ENCODE data around the gene TMEM203. TPM values are rescaled to one million over a fixed set of nuclear protein-coding genes. Genes with fewer than 3 reads are reported as not detected.

The TMEM203 gene
- total and polyA plus RNA-seq, 2 of the 13 experiments (the other 11 are each of a cell fraction or from before 2014, with no cell fraction given) = 23.4 to 36.7 TPM

DNA sequence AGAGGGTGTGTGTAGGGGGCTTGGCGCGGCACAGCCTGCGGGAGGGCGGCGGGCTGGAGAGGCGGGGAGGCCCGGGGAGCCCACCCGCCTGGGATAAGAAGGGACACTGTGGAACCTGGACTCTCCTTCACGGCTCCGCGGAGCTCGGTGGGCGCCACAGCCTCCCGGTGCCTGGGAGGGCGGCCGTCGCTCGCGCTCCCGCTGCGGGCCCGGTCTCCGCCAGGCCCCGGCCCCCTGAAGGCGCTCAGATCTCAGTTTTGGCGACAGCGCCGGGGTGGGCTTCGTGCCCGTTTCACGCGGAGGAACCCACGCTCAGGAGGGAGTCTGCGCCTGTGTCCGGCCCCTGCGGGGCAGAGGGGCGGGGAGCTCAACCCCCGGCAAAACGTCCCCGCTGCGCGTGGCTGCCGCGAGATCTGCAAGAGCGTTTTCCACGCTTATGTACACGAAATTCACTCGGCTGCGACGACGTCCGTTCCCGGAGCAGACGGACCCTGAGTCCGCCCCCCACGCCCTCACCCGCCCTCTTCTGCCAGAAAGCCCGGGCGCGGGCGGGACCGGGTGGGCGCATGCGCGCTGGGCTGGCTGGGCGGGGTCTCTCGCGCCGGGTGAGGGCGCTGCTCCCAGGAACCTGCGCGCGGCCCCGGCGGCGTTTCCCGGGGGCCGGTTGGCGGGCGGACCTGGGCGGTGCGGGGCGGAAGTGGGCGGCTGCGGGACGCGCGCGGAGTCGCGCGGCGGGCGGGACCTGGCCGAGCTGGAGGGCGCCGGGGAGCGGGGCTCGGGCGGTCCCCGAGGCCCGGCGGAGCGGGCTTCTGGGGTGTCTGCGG, 49.4 kb upstream of the TMEM203 start, which contains the start of gene NELFB (continued):
- TF ChIP-seq ZNF841 (CRISPR knock-in tag; IDR thresholded peaks at IDR 0.05; ENCODE audit: borderline replicate concordance) = peak; percentile 79
- no peak for TF ChIP-seq NFRKB (IDR thresholded peaks at IDR 0.05)
- no peak; the same call in 1 of the 2 replicates for TF ChIP-seq ZNF558 (CRISPR knock-in tag; IDR thresholded peaks at IDR 0.05; ENCODE audit: borderline replicate concordance)
- peak; percentile 60 for TF ChIP-seq ARNT2 (CRISPR knock-in tag; IDR thresholded peaks at IDR 0.05; ENCODE audit: low read depth)
- TF ChIP-seq, protein P1, sequence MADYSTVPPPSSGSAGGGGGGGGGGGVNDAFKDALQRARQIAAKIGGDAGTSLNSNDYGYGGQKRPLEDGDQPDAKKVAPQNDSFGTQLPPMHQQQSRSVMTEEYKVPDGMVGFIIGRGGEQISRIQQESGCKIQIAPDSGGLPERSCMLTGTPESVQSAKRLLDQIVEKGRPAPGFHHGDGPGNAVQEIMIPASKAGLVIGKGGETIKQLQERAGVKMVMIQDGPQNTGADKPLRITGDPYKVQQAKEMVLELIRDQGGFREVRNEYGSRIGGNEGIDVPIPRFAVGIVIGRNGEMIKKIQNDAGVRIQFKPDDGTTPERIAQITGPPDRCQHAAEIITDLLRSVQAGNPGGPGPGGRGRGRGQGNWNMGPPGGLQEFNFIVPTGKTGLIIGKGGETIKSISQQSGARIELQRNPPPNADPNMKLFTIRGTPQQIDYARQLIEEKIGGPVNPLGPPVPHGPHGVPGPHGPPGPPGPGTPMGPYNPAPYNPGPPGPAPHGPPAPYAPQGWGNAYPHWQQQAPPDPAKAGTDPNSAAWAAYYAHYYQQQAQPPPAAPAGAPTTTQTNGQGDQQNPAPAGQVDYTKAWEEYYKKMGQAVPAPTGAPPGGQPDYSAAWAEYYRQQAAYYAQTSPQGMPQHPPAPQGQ (CRISPR knock-in tag; IDR thresholded peaks at IDR 0.05; ENCODE audit: borderline replicate concordance) = no peak
- peak; percentile 45; the same call in 1 of the 2 replicates for TF ChIP-seq CAMTA2 (CRISPR knock-in tag; IDR thresholded peaks at IDR 0.05; ENCODE audit: borderline replicate concordance)
- no peak for TF ChIP-seq ZNF670 (CRISPR knock-in tag; IDR thresholded peaks at IDR 0.05; ENCODE audit: borderline replicate concordance)
- no peak for TF ChIP-seq NCOA1 (CRISPR knock-in tag; IDR thresholded peaks at IDR 0.05)
- peak; percentile 36; the same call in 1 of the 2 replicates for TF ChIP-seq NRL (CRISPR knock-in tag; IDR thresholded peaks at IDR 0.05; ENCODE audit: borderline replicate concordance)
- no peak for TF ChIP-seq ZNF567 (CRISPR knock-in tag; IDR thresholded peaks at IDR 0.05; ENCODE audit: borderline replicate concordance)
- peak; percentile 60; the same call in 1 of the 2 replicates for TF ChIP-seq ZNF205 (CRISPR knock-in tag; IDR thresholded peaks at IDR 0.05)
- peak; percentile 42 for TF ChIP-seq FOSL2 (CRISPR knock-in tag; IDR thresholded peaks at IDR 0.05)
- TF ChIP-seq ZNF33A (CRISPR knock-in tag; IDR thresholded peaks at IDR 0.05; ENCODE audit: borderline replicate concordance) = no peak
- no peak; the same call in 1 of the 2 replicates for TF ChIP-seq FOXC1 (CRISPR knock-in tag; IDR thresholded peaks at IDR 0.05; ENCODE audit: borderline replicate concordance)
- TF ChIP-seq ZNF557 (CRISPR knock-in tag; IDR thresholded peaks at IDR 0.05) = no peak
- no peak for TF ChIP-seq ATF1 (CRISPR knock-in tag; IDR thresholded peaks at IDR 0.05)
- no peak for TF ChIP-seq IKZF4 (CRISPR knock-in tag; IDR thresholded peaks at IDR 0.05; ENCODE audit: borderline replicate concordance, low read depth, not compliant biosample characterization)
- TF ChIP-seq NFE2L2 (IDR thresholded peaks at IDR 0.05; ENCODE audit: low read length) = no peak
- no peak for TF ChIP-seq ZNF775 (CRISPR knock-in tag; IDR thresholded peaks at IDR 0.05; ENCODE audit: borderline replicate concordance)
- no peak for TF ChIP-seq NR2F2 (IDR thresholded peaks at IDR 0.05; ENCODE audit: borderline replicate concordance, low read depth)
- peak; percentile 29; the same call in 1 of the 2 replicates for TF ChIP-seq KDM5B (CRISPR knock-in tag; IDR thresholded peaks at IDR 0.05; ENCODE audit: borderline replicate concordance)
- TF ChIP-seq, protein P2, sequence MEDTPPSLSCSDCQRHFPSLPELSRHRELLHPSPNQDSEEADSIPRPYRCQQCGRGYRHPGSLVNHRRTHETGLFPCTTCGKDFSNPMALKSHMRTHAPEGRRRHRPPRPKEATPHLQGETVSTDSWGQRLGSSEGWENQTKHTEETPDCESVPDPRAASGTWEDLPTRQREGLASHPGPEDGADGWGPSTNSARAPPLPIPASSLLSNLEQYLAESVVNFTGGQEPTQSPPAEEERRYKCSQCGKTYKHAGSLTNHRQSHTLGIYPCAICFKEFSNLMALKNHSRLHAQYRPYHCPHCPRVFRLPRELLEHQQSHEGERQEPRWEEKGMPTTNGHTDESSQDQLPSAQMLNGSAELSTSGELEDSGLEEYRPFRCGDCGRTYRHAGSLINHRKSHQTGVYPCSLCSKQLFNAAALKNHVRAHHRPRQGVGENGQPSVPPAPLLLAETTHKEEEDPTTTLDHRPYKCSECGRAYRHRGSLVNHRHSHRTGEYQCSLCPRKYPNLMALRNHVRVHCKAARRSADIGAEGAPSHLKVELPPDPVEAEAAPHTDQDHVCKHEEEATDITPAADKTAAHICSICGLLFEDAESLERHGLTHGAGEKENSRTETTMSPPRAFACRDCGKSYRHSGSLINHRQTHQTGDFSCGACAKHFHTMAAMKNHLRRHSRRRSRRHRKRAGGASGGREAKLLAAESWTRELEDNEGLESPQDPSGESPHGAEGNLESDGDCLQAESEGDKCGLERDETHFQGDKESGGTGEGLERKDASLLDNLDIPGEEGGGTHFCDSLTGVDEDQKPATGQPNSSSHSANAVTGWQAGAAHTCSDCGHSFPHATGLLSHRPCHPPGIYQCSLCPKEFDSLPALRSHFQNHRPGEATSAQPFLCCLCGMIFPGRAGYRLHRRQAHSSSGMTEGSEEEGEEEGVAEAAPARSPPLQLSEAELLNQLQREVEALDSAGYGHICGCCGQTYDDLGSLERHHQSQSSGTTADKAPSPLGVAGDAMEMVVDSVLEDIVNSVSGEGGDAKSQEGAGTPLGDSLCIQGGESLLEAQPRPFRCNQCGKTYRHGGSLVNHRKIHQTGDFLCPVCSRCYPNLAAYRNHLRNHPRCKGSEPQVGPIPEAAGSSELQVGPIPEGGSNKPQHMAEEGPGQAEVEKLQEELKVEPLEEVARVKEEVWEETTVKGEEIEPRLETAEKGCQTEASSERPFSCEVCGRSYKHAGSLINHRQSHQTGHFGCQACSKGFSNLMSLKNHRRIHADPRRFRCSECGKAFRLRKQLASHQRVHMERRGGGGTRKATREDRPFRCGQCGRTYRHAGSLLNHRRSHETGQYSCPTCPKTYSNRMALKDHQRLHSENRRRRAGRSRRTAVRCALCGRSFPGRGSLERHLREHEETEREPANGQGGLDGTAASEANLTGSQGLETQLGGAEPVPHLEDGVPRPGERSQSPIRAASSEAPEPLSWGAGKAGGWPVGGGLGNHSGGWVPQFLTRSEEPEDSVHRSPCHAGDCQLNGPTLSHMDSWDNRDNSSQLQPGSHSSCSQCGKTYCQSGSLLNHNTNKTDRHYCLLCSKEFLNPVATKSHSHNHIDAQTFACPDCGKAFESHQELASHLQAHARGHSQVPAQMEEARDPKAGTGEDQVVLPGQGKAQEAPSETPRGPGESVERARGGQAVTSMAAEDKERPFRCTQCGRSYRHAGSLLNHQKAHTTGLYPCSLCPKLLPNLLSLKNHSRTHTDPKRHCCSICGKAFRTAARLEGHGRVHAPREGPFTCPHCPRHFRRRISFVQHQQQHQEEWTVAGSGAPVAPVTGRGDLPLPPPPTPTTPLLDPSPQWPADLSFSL (CRISPR knock-in tag; IDR thresholded peaks at IDR 0.05) = no peak
